ENCODE measurements around the gene ADGRA1.
"Not testable (repeated sequence)": the region's sequence is repeated elsewhere in the genome, so short reads cannot be mapped to it uniquely, and the experiment has no call there.

Gene ADGRA1

GRCh38 chr10:133129071-133129858, 41.5 kb downstream of the ADGRA1 start:
- no peak for DNase-seq (ENCODE audit: low spot score)

- DNase-seq (ENCODE audit: low spot score), result no peak
Observed at GRCh38 chr10:133129859-133130495, 42.3 kb downstream of the ADGRA1 start.

GRCh38 chr10:133130602-133131001, 42.9 kb downstream of the ADGRA1 start:
- no peak for DNase-seq (ENCODE audit: low spot score)

GRCh38 chr10:133131053-133131452, 43.3 kb downstream of the ADGRA1 start:
- no peak for DNase-seq (ENCODE audit: low spot score)

GRCh38 chr10:133131734-133132472, 44.2 kb downstream of the ADGRA1 start:
- no peak for DNase-seq (ENCODE audit: low spot score)

GRCh38 chr10:133132473-133133291, 45.0 kb downstream of the ADGRA1 start:
- no peak for DNase-seq (ENCODE audit: low spot score)

GRCh38 chr10:133133471-133134231, 45.9 kb downstream of the ADGRA1 start:
- no peak for DNase-seq (ENCODE audit: low spot score)

- no peak for DNase-seq (ENCODE audit: low spot score)
Observed at GRCh38 chr10:133134411-133135115, 46.8 kb downstream of the ADGRA1 start.

GRCh38 chr10:133135116-133135465, 47.4 kb downstream of the ADGRA1 start:
- no peak for DNase-seq (ENCODE audit: low spot score)

- not testable (repeated sequence) for DNase-seq (ENCODE audit: low spot score)
Observed at GRCh38 chr10:133137486-133138145, 49.9 kb downstream of the ADGRA1 start.

GRCh38 chr10:133139551-133140065, 51.9 kb downstream of the ADGRA1 start:
- no peak for DNase-seq (ENCODE audit: low spot score)

GRCh38 chr10:133140417-133141143, 52.9 kb downstream of the ADGRA1 start:
- no peak for DNase-seq (ENCODE audit: low spot score)

GRCh38 chr10:133141144-133141957, 53.6 kb downstream of the ADGRA1 start:
- DNase-seq (ENCODE audit: low spot score), result no peak

GRCh38 chr10:133141958-133142340, 54.2 kb downstream of the ADGRA1 start:
- DNase-seq (ENCODE audit: low spot score), result no peak

GRCh38 chr10:133142523-133143199, 54.9 kb downstream of the ADGRA1 start:
- no peak for DNase-seq (ENCODE audit: low spot score)

GRCh38 chr10:133143200-133143533, 55.4 kb downstream of the ADGRA1 start:
- no peak for DNase-seq (ENCODE audit: low spot score)

- DNase-seq (ENCODE audit: low spot score), result no peak
Observed at GRCh38 chr10:133143546-133143945, 55.8 kb downstream of the ADGRA1 start.

- no peak for DNase-seq (ENCODE audit: low spot score)
Observed at GRCh38 chr10:133144771-133145170, 57.0 kb downstream of the ADGRA1 start.
